DMS153 treated with DMSO at 0.1 percent for 48 hours (cell line): ENCODE measurements around the gene EIF2S3B.

Experiments
- DNase-seq: peaks from one replicate; lab custom pipeline; 2025; ENCODE audit not compliant: unreplicated experiment; lab: John Stamatoyannopoulos, UW

The EIF2S3B gene

DNA sequence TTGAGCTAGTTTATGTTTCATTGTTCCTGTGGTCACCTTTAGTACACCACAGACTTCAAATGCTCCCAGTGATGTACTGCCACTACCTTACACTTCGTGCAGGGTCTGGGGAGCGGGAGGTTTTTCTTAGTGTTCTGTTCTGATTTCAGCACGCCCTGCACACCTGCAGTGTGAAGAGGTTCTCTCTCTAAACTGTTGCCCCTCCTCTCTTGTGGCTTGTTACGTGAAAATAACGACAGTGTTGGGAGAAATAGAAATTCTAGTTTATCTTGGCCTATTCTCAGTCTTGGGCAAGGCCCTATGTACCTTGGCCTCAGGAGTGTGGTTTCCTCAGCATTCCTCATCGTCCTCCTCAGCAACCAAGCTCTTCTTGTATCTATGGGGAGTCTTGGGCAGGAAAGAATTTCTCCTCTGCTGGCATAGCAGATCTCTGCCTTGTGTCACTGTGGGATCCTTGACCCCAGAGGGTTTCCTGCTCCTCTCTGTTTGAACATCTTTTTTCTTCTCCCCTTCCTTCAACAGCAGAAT is 48.6 kb downstream of the EIF2S3B start:
- DNase-seq = no peak

DNA sequence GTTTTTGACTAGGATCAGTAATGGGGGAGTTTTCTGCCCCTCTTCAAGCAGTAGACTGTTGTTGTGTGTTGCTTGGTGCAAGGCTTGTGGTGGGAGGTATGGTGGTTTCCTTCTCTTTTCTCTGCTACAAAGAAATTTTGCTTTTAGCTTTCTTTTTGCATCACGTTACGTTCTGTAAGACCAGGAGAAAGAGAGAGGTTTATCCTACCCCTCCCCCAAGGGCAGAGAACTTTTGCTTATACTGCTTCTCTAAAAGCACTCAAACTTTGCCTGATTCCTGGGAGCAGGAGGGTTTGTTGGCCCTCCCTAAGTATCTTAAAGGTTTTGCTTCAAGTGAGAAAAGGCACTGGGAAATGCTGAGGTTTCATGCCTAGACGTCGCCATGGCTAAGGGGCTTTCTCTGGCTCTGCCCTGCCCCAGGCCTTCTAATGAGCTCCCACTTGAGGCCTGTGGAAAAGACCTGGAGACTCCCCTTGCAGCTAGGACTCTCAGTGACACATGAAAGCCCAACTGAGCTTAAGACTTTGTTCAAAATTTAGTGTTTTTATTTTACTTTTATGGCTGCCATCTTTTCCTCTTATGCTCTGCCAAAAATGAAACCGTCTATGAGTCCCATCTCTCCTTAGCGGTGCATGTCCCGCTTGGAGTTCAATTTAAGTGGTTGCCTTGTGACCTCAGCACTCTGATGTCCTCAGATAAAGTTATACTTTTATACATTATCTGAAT is 49.2 kb downstream of the EIF2S3B start:
- DNase-seq = no peak

DNA sequence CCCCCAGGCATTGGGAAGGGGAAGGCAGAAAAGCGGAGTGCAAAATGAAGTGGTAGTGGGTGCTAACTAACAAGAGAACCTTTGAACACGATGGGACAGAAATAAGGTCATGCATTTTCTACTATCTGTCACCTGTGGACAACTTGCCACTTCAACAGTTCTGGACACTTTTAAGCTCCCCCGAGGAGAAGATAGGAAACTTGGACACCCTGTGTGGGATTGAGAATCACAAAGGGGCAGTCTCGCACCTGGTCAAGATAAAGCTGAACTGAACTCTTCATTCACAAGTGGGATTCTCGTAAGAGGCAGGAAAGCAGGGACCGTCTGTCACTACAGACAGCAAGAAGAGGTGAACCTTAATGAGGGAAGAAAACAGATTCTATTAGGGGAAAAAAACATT is 51.6 kb downstream of the EIF2S3B start:
- no peak for DNase-seq

DNA sequence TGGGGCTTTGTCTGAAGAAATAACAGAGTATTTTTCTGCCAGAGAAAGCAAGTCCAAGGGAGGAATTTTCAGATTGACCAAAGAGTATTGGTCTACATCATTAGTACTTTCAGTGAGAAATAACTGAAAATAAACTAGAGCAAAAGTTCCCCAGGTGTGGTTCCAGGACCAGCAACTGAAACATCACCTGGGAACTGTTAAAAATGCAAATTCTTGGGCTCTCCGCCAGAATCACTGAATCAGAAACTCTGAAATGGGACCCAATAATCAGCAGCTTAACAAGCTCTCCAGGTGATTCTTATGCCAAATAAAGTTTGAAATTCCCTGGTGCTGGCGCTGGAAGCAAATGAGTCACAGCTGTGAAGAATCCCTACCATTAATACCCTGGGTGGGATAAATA is 52.1 kb downstream of the EIF2S3B start:
- DNase-seq = no peak
